Cardiac atrium fibroblast (primary cell): ENCODE results near the gene NUPR1. TPM values are rescaled to one million over a fixed set of nuclear protein-coding genes. Genes with fewer than 3 reads are reported as not detected.

Experiments used
- total RNA-seq: library from RNA; depleted of rRNA; stranded (reverse); fragments of >200 nt; gene quantifications from 2 replicates; pipeline ENCODE4 v1.2.3, GENCODE V29; 2015

The NUPR1 gene
- total RNA-seq = 19.1 and 57.4 TPM in 2 replicates

GRCh38 chr16:28538733-28539596 lies at the start of gene NUPR1:
NUPR1 (minus strand) TSS chr16:28538974; CDS start chr16:28538907, 67 bp downstream.

GRCh38 chr16:28553776-28554633 lies 15.2 kb upstream of the NUPR1 start, which contains the start of gene SGF29:
SGF29 (plus strand) TSS chr16:28553920; CDS start chr16:28581070, 27,150 bp downstream.

GRCh38 chr16:28494121-28494851 lies 44.5 kb downstream of the NUPR1 start, which contains the start of gene APOBR:
APOBR (plus strand) TSS chr16:28494643; CDS start chr16:28494682, 39 bp downstream.

GRCh38 chr16:28491970-28492474 lies 46.8 kb downstream of the NUPR1 start, which contains the start of gene CLN3:
CLN3 (minus strand) TSS chr16:28492074; CDS start chr16:28491759, 315 bp downstream.

Other genes with a start within 250 kb of the NUPR1 start
- not detected in 2 replicates for gene SBK1, start 246.4 kb downstream of the NUPR1 start, total RNA-seq
- 0.18 and 0.81 TPM in 2 replicates for gene NPIPB6, start 175.5 kb downstream of the NUPR1 start, total RNA-seq
- gene EIF3CL, start 135.1 kb downstream of the NUPR1 start, total RNA-seq = 104 and 153 TPM in 2 replicates
- not detected in 2 replicates for gene NPIPB7, start 66.6 kb downstream of the NUPR1 start, total RNA-seq
- gene CLN3, start 46.9 kb downstream of the NUPR1 start, total RNA-seq = 12.6 and 24.6 TPM in 2 replicates
- not detected in 2 replicates for gene APOBR, start 44.3 kb downstream of the NUPR1 start, total RNA-seq
- gene IL27, start 32.1 kb downstream of the NUPR1 start, total RNA-seq = not detected in 2 replicates
- 8.4 and 13.9 TPM in 2 replicates for gene SGF29, start 14.9 kb upstream of the NUPR1 start, total RNA-seq
- 4.7 and 5.5 TPM in 2 replicates for gene SULT1A2, start 58.1 kb upstream of the NUPR1 start, total RNA-seq
- gene SULT1A1, start 71.1 kb upstream of the NUPR1 start, total RNA-seq = 42.8 and 48.0 TPM in 2 replicates
- not detected in 2 replicates for gene NPIPB8, start 99.1 kb upstream of the NUPR1 start, total RNA-seq
- 156 and 183 TPM in 2 replicates for gene EIF3C, start 172.5 kb upstream of the NUPR1 start, total RNA-seq
- not detected in 2 replicates for gene NPIPB9, start 212.8 kb upstream of the NUPR1 start, total RNA-seq